Endothelial cell of coronary artery (primary cell): Measurements from ENCODE around the gene NPIPA1. TPM values are rescaled to one million over a fixed set of nuclear protein-coding genes. Genes with fewer than 3 reads are reported as not detected.

Source experiments
- total RNA-seq: library from RNA; depleted of rRNA; stranded (reverse); fragments of >200 nt; gene quantifications from 2 replicates; pipeline ENCODE4 v1.2.3, GENCODE V29; 2014

The NPIPA1 gene
- 15.8 and 61.5 TPM in 2 replicates for total RNA-seq

DNA sequence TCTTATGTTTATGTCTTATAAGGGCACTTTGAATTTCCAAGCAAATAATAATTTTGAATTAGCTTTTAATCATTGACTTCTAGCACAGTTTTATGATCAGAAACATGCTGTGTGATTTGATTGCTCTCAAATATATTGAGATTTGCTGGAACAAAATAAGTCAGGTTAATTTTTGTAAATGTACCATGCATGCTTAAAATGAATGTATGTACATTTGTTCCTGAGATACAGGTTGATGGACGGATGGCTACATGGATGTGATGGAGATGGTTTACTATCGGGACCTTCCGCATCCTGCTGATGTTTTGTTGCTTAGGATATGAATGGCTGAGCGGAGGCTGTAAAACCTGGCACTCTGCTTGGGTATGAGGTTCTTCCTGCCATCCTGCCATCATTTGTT, at the start of gene NPIPA1:
TSS of gene NPIPA1 (plus strand) at position 301 of the 400 bp plus-strand sequence. CDS start at position 301, 0 bp downstream.

DNA sequence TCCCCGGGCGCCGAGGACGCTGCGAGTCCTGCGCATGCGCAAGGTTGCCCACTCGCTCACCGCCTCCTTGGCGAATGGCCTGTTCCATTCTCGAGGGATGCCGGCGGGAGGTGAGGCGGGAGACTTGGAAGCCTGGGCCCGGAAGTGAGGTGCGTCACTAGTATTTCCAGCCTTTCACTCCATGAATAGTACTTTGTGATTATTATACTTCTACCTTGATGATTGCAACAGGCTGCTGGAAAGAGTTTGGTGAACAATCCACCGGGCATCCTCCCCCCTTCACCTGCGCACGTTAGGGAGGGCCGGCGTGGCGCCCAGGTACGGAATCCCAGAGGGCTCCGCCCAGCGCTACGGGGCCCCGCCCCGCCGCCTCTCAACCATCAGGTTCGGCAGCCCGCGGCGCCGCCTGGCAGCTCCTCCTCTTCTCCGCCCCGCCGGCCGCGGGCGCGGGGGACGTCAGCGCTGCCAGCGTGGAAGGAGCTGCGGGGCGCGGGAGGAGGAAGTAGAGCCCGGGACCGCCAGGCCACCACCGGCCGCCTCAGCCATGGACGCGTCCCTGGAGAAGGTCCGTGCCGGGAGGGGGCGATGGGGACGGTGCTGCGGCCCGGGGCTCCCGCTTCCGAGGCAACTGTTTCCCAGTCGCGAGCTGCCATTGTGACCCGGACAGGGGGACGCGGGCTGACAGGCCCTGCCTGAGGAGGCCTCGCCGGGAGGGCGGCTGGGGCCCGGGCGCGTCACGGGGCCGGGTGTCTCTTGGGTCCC, 37.6 kb downstream of the NPIPA1 start, which contains the start of gene PDXDC1:
TSS of gene PDXDC1 (plus strand) at position 371 of the 762 bp plus-strand sequence. CDS start at position 545, 174 bp downstream.

Other genes starting within 250 kb of the NPIPA1 start
- gene PLA2G10, start 243.1 kb upstream of the NPIPA1 start, total RNA-seq, result not detected in 2 replicates
- 0.45 and 0.56 TPM in 2 replicates for gene NPIPA3, start 234.0 kb upstream of the NPIPA1 start, total RNA-seq
- gene NPIPA2, start 194.9 kb upstream of the NPIPA1 start, total RNA-seq, result 0.45 and 0.56 TPM in 2 replicates
- gene NOMO1, start 103.7 kb upstream of the NPIPA1 start, total RNA-seq, result 93.0 and 139 TPM in 2 replicates
- gene PDXDC1, start 37.6 kb downstream of the NPIPA1 start, total RNA-seq, result 63.2 and 93.4 TPM in 2 replicates
- 82.1 and 86.9 TPM in 2 replicates for gene NTAN1, start 118.6 kb downstream of the NPIPA1 start, total RNA-seq
- 34.6 and 44.7 TPM in 2 replicates for gene RRN3, start 156.8 kb downstream of the NPIPA1 start, total RNA-seq